NCI-H1694 (cell line): ENCODE data around the gene GRPR.
"Not testable (repeated sequence)": the region's sequence is repeated elsewhere in the genome, so short reads cannot be mapped to it uniquely, and the experiment has no call there.

ENCODE experiments used
- DNase-seq: peaks from one replicate; lab custom pipeline; 2025; lab: John Stamatoyannopoulos, UW

GRPR gene

DNA sequence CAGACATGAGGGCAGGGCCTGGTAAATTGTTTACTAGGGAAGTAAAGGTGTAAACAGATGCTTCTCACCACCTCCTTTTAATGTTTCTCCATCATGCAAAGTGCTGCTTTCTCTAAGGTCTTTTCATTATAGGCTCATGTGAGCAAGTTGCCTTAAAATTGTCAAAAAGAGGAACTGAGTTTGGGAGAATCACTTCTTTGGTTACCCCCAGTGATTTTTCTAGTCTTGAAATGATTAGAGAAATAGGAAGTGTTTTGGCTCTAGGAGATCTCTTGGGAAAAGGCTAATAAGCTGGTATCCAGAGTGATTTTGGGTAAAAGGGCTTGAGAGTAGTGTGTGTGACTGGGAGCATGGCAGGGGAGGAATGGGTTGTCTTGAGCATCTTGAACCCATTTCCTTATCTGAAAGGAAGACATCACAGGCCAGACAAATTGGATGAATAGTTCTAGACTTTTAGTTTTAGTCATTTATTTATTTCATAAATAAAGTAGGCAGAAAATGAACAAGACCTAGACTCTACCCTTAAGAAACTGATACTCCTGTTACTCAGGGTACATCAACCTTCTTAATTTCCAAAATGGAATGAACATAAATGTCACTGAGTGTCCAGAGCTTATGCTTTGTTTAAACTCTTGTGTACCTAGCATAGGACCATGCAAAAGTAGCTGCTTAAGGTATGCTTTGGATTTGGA lies 14.2 kb downstream of the GRPR start:
- DNase-seq: no peak

GRCh38 chrX:16138108-16138427 lies 14.7 kb downstream of the GRPR start:
- no peak for DNase-seq

DNA sequence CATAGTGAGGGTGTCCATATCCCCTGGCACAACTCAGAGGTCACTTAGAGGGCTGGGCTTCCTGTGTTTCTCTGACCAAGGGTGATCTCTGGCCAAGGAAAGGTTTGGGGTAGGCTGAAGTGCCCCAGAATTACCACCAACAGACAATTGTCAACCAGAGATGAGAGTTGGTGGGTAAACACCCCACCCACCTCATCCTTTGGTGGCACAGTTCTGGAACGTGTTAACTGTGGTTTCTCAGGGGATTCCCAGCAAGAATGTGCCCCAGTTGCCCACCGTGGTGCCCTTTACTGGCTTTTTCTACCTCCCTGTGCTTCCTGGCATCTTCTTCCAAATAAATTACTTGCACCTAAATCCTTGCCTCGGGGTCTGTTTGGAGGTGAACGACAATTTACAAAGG lies 17.1 kb downstream of the GRPR start:
- no peak for DNase-seq

GRCh38 chrX:16140983-16141382 lies 17.6 kb downstream of the GRPR start:
- DNase-seq: no peak

DNA sequence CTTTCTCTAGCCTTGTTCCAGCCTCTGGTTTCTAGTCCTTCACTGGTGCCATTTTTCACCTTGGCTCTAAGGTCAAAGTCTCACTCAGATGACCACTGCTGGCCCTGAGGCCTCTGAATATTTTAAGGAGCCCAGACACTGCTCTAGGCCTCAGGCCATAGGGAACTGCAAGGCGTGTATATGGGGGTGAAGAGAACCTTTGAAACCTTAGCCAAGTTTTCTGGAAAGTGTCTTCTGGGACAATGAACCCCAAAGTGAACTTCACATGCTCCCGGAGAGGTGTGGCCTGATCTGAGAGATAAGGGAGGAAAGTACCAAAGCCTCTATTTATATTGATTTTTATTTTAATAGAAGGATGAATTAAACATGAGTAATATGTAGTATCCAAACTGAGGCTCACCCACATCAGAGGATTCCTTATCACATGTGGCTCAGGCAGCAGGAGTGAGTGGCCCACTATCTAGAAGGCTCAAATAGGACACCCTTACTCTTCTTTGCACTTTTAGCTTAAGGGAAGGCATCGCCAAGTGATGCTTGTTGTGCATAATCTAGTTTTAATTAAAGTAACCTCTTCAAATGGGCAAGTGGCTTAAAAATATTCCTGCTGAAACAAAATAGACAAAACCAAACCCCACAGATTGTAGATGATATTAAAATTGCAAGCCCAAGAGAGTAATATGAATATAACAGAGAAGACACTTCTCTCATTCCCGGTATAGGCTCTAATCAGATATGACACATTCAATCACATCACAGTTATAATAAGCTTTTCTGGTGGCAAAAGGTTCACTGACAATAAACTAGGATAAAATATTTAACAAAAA lies 18.3 kb downstream of the GRPR start:
- DNase-seq: no peak

DNA sequence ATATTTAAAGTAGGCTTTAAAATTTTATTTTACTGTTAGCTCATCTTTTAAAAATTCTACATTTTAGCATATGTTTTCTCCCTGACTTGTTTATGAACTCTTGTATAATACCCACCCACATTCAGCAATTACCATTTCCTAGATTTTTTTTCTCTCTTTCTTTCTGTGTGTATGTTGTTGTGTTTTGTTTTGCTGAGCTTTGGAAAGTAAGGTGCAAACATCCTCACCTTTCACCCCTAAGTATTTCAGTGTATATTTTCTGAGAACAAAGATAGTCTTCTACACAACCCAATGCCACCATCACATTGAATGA lies 18.8 kb downstream of the GRPR start:
- DNase-seq: no peak

DNA sequence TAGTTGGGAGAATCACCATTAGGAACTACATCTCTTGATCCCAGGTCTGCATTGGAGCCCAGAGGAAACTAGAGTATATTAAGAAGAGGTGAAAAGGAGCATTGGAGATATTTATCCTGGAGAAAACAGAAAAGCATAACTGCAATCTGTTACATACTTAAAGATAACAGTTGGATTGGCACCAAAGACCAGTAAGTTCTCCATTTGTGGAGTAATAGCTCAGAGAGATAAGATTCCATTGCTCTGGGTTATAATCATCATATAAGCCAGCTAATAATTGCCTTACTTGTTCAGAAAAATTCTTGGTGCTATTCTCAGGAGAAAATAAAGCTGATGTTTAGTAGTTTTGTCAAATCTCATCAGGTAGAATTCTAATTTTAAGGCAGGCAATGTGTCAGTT lies 20.6 kb downstream of the GRPR start:
- no peak for DNase-seq

- DNase-seq: no peak
Measured at GRCh38 chrX:16144420-16144819, 21.1 kb downstream of the GRPR start.

GRCh38 chrX:16145093-16145492 lies 21.7 kb downstream of the GRPR start:
- not testable (repeated sequence) for DNase-seq

- no peak for DNase-seq
Measured at GRCh38 chrX:16145656-16146055, 22.3 kb downstream of the GRPR start.

GRCh38 chrX:16148896-16149295 lies 25.5 kb downstream of the GRPR start:
- DNase-seq: no peak

GRCh38 chrX:16155581-16156096 lies 32.3 kb downstream of the GRPR start:
- DNase-seq: no peak

DNA sequence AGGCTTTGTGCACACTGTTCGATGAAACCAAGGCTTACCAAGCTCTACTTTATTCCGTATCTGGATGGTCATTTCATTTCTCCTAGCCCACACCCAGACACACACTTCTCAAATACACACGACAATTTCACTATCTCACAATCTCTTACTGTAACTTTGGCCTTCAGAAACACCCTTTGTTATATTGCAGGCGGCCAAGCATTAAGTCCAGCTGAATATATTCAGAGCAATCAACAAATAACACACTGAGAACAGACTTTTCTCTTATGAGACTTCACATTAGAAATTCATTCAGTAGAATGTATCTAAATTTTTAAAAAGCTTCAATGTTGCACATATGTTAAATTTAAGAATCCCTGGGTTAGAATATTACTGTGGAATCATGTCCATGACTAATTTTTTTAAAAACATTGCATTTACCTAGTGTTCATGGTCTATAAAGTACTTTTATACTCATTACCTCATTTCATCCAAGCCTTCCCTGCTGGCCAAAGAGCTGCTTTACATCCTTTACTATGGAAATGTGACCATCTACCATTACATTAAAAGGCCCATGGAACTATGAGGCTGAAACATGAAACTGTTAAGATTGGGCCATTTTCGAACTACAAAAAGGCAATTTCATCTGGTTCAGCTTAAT lies 33.4 kb downstream of the GRPR start:
- no peak for DNase-seq

DNA sequence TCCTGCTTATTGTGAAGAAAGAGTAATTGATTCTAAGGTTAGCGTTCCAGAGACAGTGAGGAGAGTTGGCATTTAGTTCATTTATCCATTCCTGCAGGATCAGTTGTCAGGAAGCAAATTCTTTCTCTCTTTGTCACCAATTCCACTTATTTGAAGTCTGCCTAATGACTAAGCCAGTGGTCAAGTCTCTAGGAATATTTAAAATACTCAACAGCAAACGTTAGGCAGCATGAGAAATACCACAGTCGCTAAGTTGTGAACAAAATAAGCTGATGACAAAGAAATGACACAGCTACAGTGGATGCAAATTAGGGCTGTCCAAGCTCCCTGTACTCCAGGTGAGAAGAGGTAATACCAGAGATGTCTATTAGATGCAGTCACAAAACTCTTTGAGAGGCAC lies 37.4 kb downstream of the GRPR start:
- no peak for DNase-seq

DNA sequence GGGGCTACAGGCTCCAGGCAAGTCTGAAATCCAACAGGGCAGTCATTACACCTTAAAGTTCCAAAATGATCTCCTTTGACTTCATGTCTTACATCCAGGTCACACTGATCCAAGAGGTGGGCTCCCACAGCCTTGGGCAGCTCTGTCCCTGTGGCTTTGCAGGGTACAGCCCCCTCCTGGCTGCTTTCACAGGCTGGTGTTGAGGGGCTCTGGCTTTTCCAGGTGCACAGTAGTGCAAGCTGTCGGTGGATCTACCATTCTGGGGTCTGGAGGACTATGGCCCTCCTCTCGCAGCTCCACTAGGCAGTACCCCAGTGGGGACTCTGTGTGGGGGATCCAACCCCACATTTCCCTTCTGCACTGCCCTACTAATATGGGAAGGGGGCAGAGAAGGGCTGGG lies 37.8 kb downstream of the GRPR start:
- not testable (repeated sequence) for DNase-seq

DNA sequence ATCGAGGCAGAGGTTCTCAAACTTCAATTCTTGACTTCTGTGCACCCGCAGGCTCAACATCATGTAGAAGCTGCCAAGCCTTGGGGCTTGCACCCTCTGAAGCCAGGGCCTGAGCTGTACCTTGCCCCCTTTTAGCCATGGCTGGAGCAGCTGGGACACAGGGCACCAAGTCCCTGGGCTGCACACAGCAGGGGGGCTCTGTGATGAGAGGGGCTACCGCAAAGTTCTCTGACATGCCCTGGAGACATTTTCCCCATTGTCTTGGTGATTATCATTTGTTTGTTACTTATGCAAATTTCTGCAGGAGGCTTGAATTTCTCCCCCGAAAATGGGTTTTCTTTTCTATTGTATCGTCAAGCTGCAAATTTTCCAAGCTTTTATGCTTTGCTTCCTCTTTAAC lies 39.0 kb downstream of the GRPR start:
- DNase-seq: no peak

- DNase-seq: no peak
Measured at GRCh38 chrX:16164748-16165147, 41.4 kb downstream of the GRPR start.

- DNase-seq: no peak
Measured at GRCh38 chrX:16167181-16167580, 43.8 kb downstream of the GRPR start, which contains the start of gene MAGEB17. Gene MAGEB17 (plus strand): TSS chrX:16167481. CDS start chrX:16170383, 2,902 bp downstream.

DNA sequence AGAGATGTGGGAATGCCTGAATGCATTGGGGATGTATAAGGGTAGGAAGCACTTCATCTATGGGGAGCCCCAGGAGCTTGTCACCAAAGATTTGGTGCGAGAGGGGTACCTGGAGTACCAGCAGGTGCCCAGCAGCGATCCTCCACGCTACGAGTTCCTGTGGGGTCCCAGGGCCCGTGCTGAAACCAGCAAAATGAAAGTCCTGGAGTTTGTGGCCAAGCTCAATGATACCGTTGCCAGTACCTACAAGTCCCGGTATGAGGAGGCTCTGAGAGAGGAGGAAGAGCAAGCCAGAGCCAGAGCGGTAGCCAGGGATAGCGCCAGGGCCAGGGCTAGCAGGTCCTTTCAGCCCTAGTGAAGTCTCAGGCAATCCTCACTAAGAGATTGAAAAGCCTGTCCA lies 47.7 kb downstream of the GRPR start:
- no peak for DNase-seq

- DNase-seq: no peak
Measured at GRCh38 chrX:16171944-16172343, 48.6 kb downstream of the GRPR start.

DNA sequence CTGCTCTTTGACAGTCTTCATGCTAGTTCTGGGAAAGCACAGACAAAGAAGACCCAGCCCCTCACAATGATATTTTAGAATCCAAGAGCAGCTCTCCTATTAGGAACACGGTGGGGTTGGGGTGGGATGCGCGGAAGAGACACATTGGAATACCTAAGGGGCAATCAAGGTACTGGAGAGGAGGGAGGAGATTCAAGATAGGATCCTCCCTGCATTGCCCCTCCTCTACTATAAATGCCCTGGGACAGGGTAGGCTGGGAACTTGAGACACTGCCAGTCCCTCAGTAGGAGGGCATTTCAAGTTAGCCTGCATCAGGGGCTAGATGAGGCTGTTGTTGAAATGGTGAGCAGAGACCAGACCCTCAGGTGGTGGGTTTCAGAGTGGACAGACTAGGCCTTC lies 49.0 kb downstream of the GRPR start:
- DNase-seq: no peak

DNA sequence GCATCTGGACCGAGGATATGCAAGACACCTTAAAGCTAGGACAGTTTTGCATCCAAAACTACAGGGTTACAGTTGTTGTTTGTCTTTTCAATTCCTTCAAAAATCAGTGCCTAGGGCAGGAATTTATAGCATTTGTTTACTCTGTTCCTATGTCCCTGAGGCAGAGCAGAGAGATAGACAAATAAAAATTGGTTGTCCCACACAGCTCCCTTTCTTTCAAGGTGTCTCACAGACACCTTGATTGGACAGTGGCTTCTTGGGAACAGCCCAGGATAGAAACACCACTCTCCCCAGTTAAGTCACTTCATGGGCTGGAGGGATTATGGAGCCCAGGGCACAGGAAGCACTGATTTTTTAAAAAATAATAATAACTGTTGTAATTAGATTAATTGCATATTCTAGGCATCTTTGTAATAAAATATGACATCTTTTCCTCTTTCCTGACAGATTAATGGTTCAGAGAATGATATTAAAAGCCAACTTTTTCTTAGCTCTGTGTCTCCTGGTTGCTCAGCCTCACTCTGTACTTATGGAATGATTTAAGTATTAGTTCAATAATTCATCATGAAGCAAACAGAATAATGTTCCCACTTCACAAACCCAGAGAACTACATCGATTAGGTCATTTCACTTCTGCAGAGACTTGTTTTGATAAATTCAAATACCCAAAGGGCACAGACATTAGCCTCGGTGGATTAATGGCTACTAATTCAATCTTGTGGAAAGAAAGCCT lies 52.1 kb downstream of the GRPR start:
- DNase-seq: no peak
